NCI-H2196 (cell line): Measurements from ENCODE around the gene COG5.

Experiments used
- DNase-seq: peaks from one replicate; lab custom pipeline; 2025; ENCODE audit not compliant: unreplicated experiment; lab: John Stamatoyannopoulos, UW

COG5 gene

DNA sequence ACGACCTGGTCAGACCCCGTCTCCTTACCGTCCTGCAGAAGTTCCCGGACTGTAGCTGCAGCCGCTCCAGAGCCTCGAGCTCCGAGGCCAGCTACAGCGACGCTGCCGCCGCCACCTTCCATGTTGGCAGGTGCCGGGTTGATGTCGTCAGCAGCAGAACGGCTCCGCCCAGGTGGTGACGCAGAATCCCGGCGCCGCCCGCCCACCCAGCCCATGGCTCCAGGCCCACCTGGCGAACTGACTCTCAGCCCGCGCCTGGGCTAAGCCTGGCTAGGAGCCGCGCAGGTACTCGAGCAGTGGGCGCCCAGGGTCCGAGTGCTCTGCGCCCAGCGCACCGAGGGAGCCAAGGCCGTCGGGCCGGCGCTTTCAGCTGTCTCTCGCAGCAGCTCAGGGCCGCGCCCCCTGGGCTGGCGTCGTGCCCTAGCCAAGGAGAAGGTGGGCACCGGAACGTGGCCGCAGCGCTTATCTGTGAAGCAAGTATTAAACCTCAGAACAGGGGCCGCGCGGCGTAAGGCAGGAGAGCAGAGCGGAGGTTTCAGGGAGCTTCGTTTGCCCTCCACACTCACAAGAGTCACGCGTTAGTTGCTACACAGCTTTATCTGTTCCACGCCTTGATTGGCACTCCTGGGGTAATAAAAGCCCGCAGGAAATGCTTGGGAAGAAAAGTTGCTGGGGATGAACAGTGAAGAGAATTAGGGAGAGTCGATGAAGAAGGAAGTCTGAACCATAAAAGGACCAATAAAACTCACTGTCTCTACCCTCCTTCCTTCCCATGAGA is at the start of gene COG5, which contains the start of gene DUS4L:
Gene COG5, minus strand, starts transcription at position 146 of the 778 bp plus-strand sequence. Its CDS starts 24 bp downstream, at position 122.
Gene DUS4L, plus strand, starts transcription at position 197 of the 778 bp plus-strand sequence. CDS start 3,100 bp downstream, outside the sequence.
- DNase-seq = peak; percentile 86

DNA sequence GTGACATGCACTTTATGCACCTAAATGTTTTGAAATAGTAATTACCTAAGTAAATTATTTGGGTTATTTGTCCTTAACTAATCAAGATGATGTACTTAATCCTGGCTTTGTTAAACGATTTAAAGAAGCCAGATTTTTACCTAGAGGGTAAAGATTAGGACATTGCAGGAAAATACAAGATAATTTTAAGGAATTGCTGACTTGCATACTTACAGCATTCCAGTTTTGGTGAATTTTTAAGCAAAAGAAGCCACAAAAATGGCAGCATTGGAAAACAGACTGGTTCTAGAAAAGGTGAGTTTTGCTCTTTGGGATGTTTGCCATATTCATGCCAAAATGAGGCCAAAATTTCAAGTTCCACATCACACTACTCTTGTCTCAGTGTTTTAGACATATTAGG is 49.7 kb upstream of the COG5 start:
- DNase-seq = no peak

DNA sequence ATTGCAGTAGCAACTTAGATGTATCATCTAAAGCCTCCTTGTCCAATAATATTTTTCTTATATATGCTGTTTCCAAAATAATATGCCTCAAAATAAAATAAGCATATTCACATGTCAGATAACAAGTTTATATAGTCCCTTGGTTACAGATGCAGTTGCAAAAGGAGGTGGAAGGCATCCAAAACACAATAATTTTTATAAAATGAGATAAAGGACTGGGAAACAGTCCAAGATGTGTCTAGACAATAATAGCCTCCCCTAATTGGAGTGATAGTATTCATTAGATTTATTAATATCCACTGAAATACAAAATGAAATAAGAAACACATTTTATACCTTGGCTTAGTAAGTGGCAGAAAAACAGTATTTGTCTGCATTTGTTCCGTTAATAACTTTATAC is 46.6 kb upstream of the COG5 start:
- no peak for DNase-seq

DNA sequence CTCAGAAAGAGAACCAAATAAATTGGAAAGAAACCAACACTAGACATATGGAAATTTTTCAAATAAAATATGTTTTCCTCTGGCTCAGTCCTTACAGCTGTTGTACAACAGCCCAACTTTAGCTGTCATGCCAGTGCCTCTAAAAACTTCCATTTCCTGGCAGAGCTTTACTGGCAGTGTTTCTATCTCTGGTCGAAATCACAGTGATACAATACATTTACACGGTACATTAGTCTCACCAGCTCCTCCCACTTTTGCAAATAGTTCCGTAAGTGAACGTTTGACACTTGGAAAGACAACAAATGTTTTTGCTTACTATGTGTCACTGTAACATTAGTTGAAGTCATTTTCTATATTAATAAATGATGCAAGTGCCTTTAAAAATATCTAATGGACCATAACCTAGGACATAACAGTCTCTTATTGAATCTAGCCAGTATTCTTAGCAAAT is 46.1 kb upstream of the COG5 start:
- DNase-seq = no peak

DNA sequence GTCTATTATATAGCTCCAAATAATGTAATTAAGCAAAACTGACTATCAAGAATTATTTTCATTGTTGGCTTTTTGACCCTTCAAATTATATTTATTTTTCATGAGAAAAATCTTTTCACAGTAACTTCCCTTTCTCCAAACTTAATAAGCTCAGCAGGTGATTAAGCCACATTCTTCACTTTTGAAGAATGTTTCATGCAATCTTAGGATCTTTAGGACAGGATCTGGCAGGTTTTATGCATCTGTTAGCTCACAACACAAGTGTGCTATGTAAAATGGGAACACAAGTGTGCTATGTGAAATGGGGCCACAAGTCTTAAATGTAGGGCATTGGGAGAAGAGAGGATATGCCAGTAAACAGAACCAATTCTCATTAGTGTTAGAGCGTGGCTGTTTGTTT is 42.6 kb upstream of the COG5 start:
- DNase-seq = no peak

DNA sequence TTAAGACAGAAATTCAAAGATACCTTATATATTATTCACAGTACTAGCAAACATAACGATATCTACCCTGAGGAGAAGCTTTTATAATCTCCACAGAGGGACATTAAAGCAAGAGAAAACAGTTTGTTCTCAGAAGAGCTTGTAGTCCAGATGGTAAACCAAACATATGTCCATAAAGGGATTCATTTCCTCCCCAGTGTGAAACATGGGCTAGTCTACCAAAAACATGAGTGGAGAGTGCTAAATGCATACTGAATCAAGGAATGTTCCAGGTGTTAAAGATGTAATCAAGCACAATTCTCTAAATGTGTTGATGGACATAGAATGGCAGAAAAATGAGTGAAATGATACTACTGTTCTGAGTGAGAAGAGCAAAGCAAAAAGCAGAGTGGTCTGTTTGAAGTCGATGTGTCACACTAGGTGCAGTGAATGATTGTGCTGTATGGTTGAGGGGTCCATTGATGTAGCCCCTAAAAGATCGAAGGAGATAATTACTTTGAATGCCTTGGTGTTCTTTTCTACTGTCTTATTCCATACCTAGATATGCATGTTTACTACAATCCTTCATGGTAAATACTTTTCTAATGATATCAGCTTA is 41.6 kb upstream of the COG5 start:
- no peak for DNase-seq

DNA sequence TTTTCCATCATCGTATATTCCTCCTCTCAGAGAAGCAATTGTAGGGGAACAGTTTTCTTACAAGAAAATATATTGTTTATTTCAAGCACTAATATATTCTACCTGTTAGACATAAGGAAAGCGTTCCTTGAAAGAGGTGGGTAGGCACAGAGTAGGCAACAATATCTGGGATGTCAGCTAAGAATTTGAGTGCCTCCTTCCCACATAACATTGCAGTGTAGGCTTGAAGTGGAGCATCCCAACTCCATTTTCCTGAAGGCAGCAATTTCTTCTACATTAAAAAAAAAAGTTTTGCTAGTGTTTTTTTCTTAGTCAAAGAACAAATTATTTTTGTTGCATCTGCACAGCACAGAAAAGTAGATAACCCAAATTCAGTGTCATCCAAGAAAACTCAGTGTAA is 37.1 kb upstream of the COG5 start:
- DNase-seq = no peak

DNA sequence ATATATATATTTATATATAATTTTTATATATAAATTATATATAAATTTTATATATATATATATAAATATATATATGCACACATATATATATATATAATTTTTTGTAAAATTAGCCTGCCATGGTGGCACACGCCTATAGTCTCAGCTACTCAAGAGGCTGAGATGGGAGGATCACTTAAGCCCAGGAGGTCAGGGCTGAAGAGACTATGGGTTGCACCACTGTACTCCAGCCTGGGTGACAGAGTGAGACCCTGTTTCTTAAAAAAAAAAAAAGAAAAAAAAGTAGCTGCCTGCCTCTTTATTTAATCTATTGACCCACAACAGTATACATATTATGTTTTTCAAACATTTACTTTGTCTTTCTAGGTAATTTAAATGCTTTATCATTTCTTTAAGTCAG is 35.5 kb upstream of the COG5 start:
- DNase-seq = no peak

DNA sequence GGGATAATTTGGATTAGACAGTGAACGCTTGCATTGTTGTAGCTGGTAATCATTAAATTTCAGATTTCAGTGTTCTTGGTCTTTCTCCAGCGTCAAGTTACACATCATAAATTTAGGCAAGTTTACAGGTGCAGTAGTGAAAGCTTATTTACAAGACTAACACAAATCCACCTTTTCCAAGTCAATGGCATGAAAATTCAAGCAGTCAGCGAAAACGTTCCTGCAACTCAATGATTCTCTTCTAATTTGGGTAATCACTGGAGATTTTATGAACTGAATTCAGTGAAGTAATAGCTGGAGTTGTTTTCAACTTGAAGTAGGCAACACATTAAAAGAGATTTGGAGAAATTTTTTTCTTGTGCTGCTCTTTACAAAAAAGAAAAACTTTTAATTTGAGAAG is 34.2 kb upstream of the COG5 start:
- DNase-seq = no peak

DNA sequence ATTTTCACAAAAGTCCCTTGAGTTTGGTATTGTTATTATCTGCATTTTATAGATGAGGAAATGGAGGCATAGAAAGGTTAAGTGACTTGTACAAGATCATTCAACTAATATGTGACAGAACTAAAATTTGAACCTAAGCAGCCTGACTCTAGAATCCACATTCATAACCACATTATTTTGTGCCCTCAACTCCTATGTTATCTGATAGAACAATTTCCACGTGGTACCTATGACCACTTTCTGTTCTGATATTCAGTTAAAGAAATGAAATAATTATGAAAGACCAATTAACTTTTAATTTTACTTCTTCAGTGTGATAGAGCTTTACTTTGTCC is 33.8 kb upstream of the COG5 start:
- no peak for DNase-seq

DNA sequence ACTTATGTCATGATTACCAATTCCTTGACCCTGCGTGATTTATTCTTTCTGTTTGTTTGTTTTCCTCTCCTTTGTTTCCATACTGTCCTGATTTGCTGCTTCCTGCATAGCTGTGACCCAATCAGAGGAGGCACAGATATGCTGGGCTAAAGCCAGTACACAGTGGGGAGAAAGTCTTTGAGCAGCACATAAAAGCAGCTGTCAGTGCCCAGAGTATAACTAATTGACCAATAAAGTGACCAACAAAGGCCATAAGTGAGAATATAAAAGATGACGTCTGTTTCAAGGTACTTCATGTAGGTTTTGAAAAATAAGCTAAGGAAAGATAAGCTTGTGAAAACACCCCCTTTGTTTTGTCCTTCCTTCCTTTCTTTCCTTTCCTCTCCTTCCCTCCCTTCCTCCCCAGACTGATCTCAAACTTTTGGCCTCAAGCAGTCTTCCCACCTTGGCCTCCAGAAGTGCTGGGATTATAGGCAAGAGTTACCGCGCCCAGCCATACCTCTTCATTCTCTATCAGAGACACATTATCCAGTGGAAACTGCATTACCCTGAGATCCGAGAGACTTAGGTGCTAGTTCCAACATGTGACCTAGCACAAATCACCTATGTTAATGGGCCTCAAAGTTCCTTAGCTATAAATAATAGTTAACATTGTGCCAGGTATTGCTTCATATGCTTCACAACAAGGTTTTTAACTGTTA is 33.3 kb upstream of the COG5 start:
- DNase-seq = peak; percentile 11

DNA sequence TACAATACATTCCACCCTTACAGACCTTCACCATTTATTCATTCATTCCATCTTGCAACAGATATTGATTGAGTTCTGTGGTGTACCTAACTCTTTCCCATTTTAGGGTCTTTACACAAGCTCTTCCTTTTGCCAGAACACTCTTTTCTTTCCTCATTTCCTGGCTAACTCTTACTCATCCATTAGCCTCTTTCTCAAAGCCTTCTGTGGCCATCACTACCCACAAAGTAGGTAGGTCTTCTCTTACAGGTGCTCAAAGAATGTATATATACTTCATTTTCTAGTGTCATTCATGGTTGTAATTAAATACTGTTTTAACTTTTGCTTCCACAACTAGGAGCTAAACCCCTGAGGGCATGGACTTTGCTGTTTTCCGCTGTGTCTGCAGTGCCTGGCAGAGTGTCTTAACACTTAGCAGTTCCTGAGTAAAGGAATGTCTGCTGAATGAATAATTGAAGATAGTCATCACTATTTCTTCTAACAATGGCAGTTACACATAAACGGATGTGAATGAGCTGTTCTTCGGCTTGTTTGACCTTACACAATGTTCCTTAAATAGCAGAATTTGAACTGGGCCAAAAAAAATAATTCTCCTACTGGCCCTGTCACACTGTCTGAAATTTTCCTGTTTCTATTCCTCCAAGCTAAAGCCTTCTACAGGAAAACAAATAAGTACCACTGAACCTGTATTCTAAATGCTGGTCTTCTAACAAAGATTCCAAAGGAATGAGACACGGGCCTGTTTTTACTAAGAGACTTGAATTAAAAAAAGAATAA is 31.4 kb upstream of the COG5 start:
- DNase-seq = no peak

DNA sequence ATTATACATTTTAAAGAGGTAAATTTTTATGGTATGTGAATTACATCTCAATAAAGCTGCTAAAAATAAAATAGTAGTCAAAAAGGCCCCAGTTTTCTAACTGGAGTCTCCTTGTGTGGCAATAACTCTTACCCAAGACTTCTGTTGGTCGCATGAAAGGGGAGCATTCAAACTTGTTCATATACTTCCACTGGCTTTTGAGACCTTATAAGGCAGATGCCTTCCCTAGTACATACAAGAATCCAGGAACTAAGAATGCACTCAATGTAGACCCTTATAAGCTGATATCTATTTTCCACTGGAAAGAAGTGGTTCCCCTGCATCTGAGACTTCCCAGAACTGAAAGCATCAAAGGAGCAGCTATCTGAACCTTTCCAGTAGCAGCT is 29.3 kb upstream of the COG5 start:
- no peak for DNase-seq

DNA sequence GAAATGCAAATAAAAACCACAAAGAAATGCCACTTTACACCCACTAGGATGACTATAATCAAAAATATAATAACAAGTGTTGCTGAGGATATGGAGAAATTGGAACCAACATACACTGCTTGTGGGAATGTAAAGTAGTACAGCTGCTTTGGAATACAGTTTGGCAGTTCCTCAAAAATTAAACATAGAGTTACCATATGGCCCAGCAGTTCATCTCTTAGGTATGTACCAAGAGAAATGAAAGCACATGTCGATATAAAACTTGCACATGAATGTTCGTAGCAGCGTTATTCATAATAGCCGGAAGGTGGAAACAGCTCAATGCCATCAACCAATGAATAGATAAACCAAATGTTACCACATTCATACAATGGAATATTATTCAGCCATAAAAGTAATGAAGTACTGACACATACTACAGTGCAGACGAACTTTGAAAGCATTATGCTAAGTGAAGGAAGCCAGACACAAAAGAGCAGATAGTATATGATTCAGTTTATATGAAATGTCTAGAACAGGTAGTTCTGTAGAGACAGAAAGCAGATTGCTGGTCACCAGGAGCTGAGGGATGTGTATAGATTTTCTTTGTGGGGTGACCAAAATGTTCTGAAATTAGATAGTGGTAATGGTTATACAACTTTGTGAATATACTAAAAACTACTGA is 28.8 kb upstream of the COG5 start:
- DNase-seq = no peak

DNA sequence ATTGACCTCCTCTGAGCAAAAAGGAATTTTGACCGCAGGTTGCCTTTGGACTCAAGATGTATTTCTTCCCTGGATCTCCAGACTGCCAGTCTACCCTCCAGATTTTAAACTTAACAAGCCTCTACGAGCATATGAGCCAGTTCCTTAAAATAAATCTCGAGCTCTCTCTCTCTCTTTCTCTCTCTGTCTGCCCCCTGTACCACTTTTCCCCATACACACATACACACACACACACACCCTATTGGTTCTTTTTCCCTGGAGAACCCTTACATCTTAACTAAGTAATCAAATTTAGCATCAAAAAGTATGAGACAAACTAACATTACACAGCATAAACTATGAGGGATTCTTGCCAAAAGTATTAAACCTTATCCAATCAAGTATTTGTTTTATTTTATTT is 27.7 kb upstream of the COG5 start:
- no peak for DNase-seq

DNA sequence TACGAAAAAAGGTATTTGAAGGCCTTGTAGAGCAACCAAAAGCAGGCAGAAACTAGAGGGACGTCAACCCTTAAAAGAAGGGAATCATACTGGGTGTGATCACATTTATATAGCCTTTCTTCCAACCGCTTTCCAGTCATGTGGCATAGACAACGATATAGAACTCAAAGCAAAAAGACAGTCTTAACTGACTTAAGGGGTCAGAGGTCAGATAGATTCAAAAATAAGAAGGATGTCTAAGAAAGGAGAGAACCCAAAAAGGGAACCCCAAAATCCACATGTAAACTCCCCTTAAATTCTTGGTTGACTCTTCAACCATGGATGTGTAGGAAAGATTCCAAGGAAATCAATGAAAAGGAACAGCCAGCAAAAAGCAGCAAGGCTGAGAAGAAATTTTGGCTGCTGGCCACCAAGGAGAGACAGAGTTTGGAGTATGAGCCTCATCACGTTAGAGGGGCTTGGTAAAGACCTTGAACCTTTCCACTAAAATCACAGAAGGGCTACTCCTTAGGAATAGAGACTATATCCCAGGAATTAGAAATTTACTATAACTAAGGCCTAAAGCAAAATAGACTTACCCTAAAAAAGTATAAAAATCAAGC is 24.9 kb upstream of the COG5 start:
- no peak for DNase-seq

DNA sequence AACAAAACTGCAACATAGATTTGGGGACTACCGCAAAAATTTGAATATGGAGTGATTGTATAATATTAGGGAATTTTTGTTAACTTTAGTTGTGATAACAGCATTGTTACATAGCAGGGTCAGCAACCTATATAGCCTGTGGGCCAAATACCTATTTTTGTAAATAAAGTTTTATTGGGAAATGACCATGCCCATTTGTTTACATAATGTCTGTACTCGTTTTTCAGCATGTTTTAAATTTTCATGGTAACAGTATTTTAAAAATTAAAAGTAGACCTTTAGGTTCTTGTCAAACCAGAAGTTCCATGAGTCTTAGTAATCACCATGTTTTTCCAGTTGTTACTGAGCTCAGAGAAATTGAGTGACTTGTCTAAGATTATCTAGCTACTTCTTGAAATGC is 21.0 kb upstream of the COG5 start:
- DNase-seq = no peak

DNA sequence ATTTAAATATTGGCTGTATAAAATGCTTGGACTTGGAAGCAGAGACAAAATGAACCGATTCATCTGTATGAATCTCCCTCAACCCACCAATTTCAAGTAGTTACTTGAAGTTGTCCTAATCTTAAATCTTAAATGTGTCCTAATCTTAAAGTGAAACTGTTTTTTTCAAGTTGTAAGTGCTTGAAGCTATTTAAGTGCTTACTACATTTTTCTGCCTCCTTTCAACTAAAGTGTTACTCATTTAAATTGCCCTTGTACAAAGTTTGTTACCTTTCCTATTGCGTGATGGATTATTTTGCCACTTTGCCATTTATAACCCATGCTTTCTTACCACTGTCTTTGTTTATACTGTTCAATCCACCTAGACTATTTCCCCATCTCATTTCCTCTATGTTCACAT is 19.2 kb upstream of the COG5 start:
- DNase-seq = no peak

DNA sequence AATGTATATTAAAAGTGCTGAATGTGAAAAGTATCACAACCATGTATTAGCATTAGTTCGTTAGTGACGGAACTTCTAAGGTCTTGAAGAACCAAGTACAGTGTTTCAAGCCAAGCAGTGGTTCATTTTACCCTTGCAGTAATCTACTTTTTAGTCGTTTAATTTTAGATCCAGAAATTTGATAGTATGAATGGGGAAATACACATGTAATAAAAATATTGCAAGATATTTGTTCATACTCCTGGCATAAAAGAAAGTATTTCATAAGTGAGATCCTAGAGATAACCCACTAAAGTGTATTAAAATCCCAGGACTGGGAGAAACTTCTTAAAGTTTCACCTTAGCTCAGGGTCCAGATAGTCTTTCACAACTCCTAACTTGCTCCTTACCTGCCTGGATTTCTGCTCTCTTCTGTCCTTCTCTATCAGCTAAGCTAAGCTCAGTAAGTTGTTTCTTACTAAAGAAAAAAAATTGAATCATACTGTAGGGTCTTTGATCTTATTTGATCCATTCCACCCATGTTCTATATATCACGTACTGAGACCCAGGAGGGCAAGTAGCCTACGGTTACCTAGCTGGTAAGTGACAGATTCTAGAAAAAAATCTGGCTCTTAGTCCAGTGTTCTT is 17.8 kb upstream of the COG5 start:
- DNase-seq = no peak
